ENCODE results near the gene RCSD1.

- peak in 1 of 12 donors; percentile 13 for TF ChIP-seq CTCF (IDR thresholded peaks at IDR 0.05)
- TF ChIP-seq POLR2A (IDR thresholded peaks at IDR 0.05), result no peak
These were observed 84.6 kb downstream of the RCSD1 start for GRCh38 chr1:167714439-167715156.
